B cell (primary cell): ENCODE results near the gene ETAA1. TPM values are rescaled to one million over a fixed set of nuclear protein-coding genes. Genes with fewer than 3 reads are reported as not detected.

ENCODE experiments used
- ATAC-seq: fragments of 200-7000 bp; cut with Tn5 transposase; one replicate; pipeline ENCODE4 v1.10.0; 2021; ENCODE audit warnings: low read depth, mild to moderate bottlenecking, moderate number of reproducible peaks, moderate library complexity
- CTCF ChIA-PET: fragments of 350-600 bp; sonication (Branson Sonifier 250); formaldehyde crosslinking; loops from one replicate; lab custom pipeline; 2021; ENCODE audit warnings: antibody characterized with exemption, inconsistent platforms; lab: Charles Lee
- POLR2A ChIA-PET: fragments of 350-600 bp; sonication (Branson Sonifier 250); formaldehyde crosslinking; loops from one replicate; lab custom pipeline; 2021; ENCODE audit warnings: antibody characterized with exemption; lab: Charles Lee
- DNase-seq: peaks from one replicate; pipeline ENCODE4 v3.0.0; 2013
- H2AFZ ChIP-seq: 2 replicates; pipeline ENCODE4 v1.6.1; 2012; ENCODE audit warnings: mild to moderate bottlenecking, low read depth, low read length; ENCODE audit not compliant: insufficient read depth, poor library complexity, severe bottlenecking
- H3K27ac ChIP-seq, 2 donors: 1 replicate in 1 of 2; 2 replicates in 1 of 2; pipeline ENCODE4 v1.5.1; 2012 to 2013; ENCODE audit warnings: low read length in 2 of 2, mild to moderate bottlenecking in 2 of 2, moderate library complexity in 1 of 2
- H3K27me3 ChIP-seq, 4 experiments: fragments of 200-600 bp in 1 of 4; sonication (generic) in 1 of 4; replicated peaks in 1 of 4; 1 replicate in 2 of 4; 2 replicates in 2 of 4; pipeline versions ENCODE4 v1.6.1 to v1.7.0; 2013 to 2016; ENCODE audit warnings: low read length in 3 of 4, mild to moderate bottlenecking in 2 of 4, mixed read lengths in 1 of 4, moderate library complexity in 1 of 4; ENCODE audit not compliant: insufficient read depth in 4 of 4, control insufficient read depth in 3 of 4; ENCODE audit errors: control extremely low read depth in 1 of 4
- H3K36me3 ChIP-seq, 2 experiments: replicated peaks in 1 of 2; 1 replicate in 1 of 2; 2 replicates in 1 of 2; pipeline versions ENCODE4 v1.6.1 to v1.7.1; 2013; ENCODE audit warnings: low read length in 1 of 2; ENCODE audit not compliant: insufficient read depth in 2 of 2, control insufficient read depth in 1 of 2; ENCODE audit errors: control extremely low read depth in 1 of 2, extremely low read depth in 1 of 2
- H3K4me1 ChIP-seq, 2 donors: fragments of 200-600 bp in 1 of 2; sonication (generic) in 1 of 2; 1 replicate in 1 of 2; 2 replicates in 1 of 2; pipeline versions ENCODE4 v1.5.1 to v1.6.1; 2013 to 2017; ENCODE audit warnings: low read length in 2 of 2; ENCODE audit not compliant: control insufficient read depth in 2 of 2, insufficient read depth in 2 of 2
- H3K4me2 ChIP-seq: replicated peaks from 2 replicates; pipeline ENCODE3; 2012; ENCODE audit warnings: mild to moderate bottlenecking, low read depth, low read length; ENCODE audit not compliant: poor library complexity, severe bottlenecking
- H3K4me3 ChIP-seq, 5 experiments: fragments of 200-600 bp in 1 of 5; sonication (generic) in 1 of 5; 1 replicate in 3 of 5; 2 replicates in 2 of 5; pipeline versions ENCODE4 v1.5.1 to v1.7.0; 2011 to 2016; ENCODE audit warnings: low read length in 4 of 5, mild to moderate bottlenecking in 4 of 5, low read depth in 2 of 5, control low read depth in 1 of 5, moderate library complexity in 1 of 5; ENCODE audit not compliant: insufficient read depth in 1 of 5; ENCODE audit errors: control extremely low read depth in 1 of 5, extremely low read depth in 1 of 5
- H3K79me2 ChIP-seq: fragments of 200-600 bp; sonication (generic); one replicate; pipeline ENCODE4 v1.6.0; 2016; ENCODE audit warnings: low read length; ENCODE audit not compliant: control insufficient read depth, insufficient read depth
- H3K9ac ChIP-seq: fragments of 200-600 bp; sonication (generic); 2 replicates; pipeline ENCODE4 v1.6.1; 2017; ENCODE audit warnings: mild to moderate bottlenecking, low read length, moderate library complexity
- H3K9me3 ChIP-seq, 3 donors: one replicate each; pipeline versions ENCODE4 v1.6.1 to v1.7.1; 2013; ENCODE audit warnings: low read length in 2 of 3; ENCODE audit not compliant: control insufficient read depth in 2 of 3, insufficient read depth in 1 of 3; ENCODE audit errors: control extremely low read depth in 1 of 3
- H4K20me1 ChIP-seq: 2 replicates; pipeline ENCODE4 v1.6.0; 2012; ENCODE audit warnings: mild to moderate bottlenecking, low read length; ENCODE audit not compliant: insufficient read depth, control insufficient read depth, poor library complexity, severe bottlenecking
- H3K27ac Mint-ChIP-seq: one replicate; pipeline ENCODE4 v1.8.0; 2021; ENCODE audit warnings: mixed read lengths
- H3K27me3 Mint-ChIP-seq: one replicate; pipeline ENCODE4 v1.8.0; 2021; ENCODE audit warnings: mixed read lengths
- H3K4me1 Mint-ChIP-seq: one replicate; pipeline ENCODE4 v1.8.0; 2021; ENCODE audit warnings: mixed read lengths
- H3K4me3 Mint-ChIP-seq: one replicate; pipeline ENCODE4 v1.8.0; 2021; ENCODE audit warnings: mixed read lengths
- H3K9me3 Mint-ChIP-seq: one replicate; pipeline ENCODE4 v1.8.0; 2022; ENCODE audit warnings: mixed read lengths; ENCODE audit not compliant: insufficient read depth
- CTCF ChIP-seq: fragments of 200-600 bp; IDR thresholded peaks from one replicate; pipeline ENCODE4 v1.8.0; 2022; ENCODE audit warnings: antibody characterized with exemption, mild to moderate bottlenecking
- EZH2 ChIP-seq: IDR thresholded peaks from 2 replicates; pipeline ENCODE4 v1.6.1; 2012; ENCODE audit warnings: borderline replicate concordance, low read depth, mild to moderate bottlenecking, moderate library complexity, low read length; ENCODE audit not compliant: insufficient read depth, poor library complexity, severe bottlenecking
- WGBS: methylation state at CpG from one replicate; pipeline ENCODE4 v1.1.5; 2013; ENCODE audit warnings: missing lambda C conversion rate; ENCODE audit not compliant: insufficient coverage; 5-methylcytosine and 5-hydroxymethylcytosine counted together
- intact Hi-C: fragments of 100-400 bp; cut with micrococcal nuclease; formaldehyde crosslinking; loops from one replicate; pipeline ENCODE4 v1.10.0; 2022
- polyA plus RNA-seq: library from polyadenylated mRNA; depleted of rRNA; stranded (reverse); fragments of >200 nt; gene quantifications from 2 replicates; pipeline ENCODE4 v1.2.3, GENCODE V29; 2012
- total RNA-seq, 2 donors: library from RNA; stranded (reverse); fragments of 120-200 nt in 1 of 2; gene quantifications; 1 replicate in 1 of 2; 2 replicates in 1 of 2; pipeline versions ENCODE4 v1.2.3 to v1.2.4, GENCODE V29; 2013 to 2022

Gene ETAA1
- total and polyA plus RNA-seq, 2 donors (not counting 1 experiment from before 2014, with no cell fraction given): 6.2 to 15.3 TPM

DNA sequence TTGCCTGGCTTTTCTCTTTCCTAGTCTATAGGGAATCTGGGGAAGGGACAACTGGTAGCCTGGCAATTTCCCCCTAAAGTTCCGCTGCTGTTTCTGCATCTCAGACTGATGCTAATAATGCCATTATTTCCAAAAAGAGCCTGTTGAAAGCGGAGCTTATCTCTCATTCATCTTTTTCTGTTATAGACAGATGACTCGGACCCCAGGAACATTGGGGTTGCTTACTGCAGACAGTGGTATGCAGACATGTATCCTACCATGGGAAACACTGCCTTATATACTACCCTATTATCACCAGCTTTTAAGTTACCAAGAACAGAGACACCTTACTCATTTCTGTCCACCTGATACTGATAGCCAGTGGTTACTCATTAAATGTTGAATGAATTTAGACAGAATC lies 15.3 kb downstream of the ETAA1 start:
- H3K4me3 ChIP-seq: no peak overlapping the region
- POLR2A ChIA-PET: no interaction called here
- no peaks in the 10 kb centered on the region for H3K79me2 ChIP-seq
- no peak overlapping the region for H3K4me2 ChIP-seq
- Mint-ChIP-seq H3K4me3 (no peak overlapping the region), H3K27ac (no peak overlapping the region), H3K4me1 (no peaks in the 10 kb centered on the region), H3K27me3 (no peaks in the 10 kb centered on the region), H3K9me3 (no peaks in the 10 kb centered on the region)
- no peak overlapping the region for H2AFZ ChIP-seq
- CTCF ChIA-PET: no interaction called here
- peaks cover 0 to under 1% (median 0%) of the 10 kb centered on the region in 3 donors for H3K9me3 ChIP-seq
- H3K36me3 ChIP-seq: peaks cover 9% of the 10 kb centered on the region in 2 experiments
- no peaks in the 10 kb centered on the region for H3K27me3 ChIP-seq
- no peak for TF ChIP-seq CTCF
- TF ChIP-seq EZH2: no peak
- 97% methylated on average over 3 of the region's 3 CpGs for WGBS
- ATAC-seq (no peak), DNase-seq (no peak)
- no peak overlapping the region for H3K9ac ChIP-seq
- intact Hi-C loops: no loop called here
- H4K20me1 ChIP-seq: no peaks in the 10 kb centered on the region
- no peak overlapping the region for H3K27ac ChIP-seq
- no peaks in the 10 kb centered on the region for H3K4me1 ChIP-seq

DNA sequence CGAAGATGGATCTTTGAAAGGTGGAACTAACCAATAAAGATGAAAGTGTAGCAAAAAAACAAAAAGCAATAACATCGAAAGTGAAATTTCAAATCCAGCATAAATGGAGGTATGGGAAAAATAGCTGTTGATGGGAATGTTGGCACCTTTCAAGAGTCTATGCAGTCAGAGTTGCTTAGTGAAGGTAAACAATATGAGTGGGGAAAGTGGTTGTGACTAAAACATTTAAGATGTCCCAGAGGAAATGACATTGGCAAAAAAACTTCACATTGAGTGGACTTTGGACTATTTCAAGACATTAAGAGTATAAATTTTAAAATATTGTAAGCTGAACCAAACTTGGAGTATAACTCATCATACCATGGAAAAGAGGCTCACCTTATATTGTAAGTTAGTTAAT lies 17.7 kb downstream of the ETAA1 start:
- DNase-seq (no peak), ATAC-seq (no peak)
- Histone ChIP-seq H3K27ac (no peak overlapping the region), H3K4me3 (no peak overlapping the region), H3K4me2 (no peak overlapping the region), H3K9me3 (peaks cover 0 to 1% (median 0%) of the 10 kb centered on the region in 3 donors), H4K20me1 (no peaks in the 10 kb centered on the region), H2AFZ (no peak overlapping the region), H3K36me3 (peaks cover 6 to 9% of the 10 kb centered on the region in 2 experiments), H3K27me3 (no peaks in the 10 kb centered on the region), H3K4me1 (no peaks in the 10 kb centered on the region), H3K9ac (no peak overlapping the region), H3K79me2 (no peaks in the 10 kb centered on the region)
- Mint-ChIP-seq H3K4me3 (no peak overlapping the region), H3K4me1 (no peaks in the 10 kb centered on the region), H3K27ac (no peak overlapping the region), H3K9me3 (no peaks in the 10 kb centered on the region), H3K27me3 (no peaks in the 10 kb centered on the region)
- 100% methylated on average over 1 of the region's 2 CpGs for WGBS
- CTCF ChIA-PET: no interaction called here
- TF ChIP-seq EZH2 (no peak), CTCF (no peak)
- POLR2A ChIA-PET: no interaction called here
- intact Hi-C loops: no loop called here
